Measurements from ENCODE around the gene GTF2F2.
"Not testable (repeated sequence)": the region's sequence is repeated elsewhere in the genome, so short reads cannot be mapped to it uniquely, and the experiment has no call there.

Gene GTF2F2

DNA sequence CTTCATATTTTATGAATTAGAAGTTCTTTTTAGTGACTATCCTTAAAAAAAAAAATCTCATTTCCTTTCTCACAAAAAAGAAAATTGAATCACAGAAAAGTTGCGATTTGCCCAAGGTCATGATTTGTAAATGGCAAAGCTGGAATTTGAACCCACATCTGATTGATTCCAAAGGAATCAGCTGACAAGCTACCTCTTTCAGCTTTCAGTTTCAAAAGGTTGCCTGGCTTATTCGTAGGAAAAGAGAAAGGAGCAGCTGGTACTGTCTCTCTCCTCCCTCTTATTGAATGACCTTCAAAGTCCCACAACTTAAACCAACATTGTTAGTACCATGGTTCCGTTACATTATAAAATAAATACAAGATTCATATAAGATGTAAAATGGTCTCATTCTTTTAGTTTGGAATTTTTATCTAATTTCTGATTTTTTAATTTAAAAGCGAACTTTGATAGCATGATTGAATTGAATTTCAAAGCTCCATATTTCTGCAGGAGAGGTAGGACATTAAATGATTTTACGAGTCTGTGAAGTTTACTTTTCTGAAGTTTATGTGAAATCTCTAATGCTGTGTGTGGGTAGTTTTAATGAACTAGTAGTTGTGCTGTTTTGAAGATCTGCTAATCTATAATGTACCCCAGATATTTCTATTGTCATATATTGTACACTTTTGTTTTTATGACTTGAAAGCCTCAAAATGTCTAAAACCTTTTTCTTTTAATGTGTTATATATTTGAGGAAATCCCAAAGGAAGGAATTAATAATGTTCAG is 99.0 kb downstream of the GTF2F2 start:
- no peak for FAIRE-seq

DNA sequence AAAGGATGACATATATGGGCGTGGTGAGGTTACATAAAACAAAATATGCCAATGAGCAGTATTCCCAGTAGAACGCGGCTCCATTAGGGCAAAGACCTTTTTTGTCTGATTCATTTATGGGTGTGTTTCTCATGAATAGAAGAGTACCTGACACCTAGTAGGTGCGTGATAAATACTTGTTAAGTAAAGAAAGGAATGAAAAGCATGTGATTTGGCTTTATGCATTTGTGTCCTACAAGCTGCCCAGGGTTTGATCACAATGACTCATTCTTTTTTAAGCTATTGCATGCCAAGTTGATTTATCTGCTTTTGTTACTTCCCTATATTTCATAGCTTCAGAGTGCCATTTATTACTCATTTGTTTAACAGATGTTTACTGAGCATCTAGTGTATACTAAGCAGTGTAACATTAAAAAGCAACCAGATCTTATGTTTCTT is 99.6 kb downstream of the GTF2F2 start:
- no peak for FAIRE-seq

DNA sequence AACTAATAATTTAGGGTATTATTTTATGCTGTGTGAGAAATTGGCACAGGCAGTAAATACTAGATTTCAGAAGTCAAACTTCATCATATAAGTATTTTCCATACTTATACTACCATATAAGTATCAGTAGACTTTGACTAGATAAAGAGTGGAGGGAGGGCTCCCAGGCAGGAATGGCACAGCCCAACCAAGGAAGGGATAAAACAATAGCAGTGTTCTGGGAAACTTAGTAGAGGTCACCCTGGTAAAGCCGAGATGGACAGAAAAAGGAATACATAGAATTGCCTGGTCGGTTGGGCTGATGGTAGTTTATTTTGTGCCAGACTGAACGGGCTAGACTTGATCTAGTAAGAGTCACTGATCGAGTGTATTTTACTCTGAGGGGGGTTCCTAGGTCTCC is 100.1 kb downstream of the GTF2F2 start:
- FAIRE-seq = no peak

DNA sequence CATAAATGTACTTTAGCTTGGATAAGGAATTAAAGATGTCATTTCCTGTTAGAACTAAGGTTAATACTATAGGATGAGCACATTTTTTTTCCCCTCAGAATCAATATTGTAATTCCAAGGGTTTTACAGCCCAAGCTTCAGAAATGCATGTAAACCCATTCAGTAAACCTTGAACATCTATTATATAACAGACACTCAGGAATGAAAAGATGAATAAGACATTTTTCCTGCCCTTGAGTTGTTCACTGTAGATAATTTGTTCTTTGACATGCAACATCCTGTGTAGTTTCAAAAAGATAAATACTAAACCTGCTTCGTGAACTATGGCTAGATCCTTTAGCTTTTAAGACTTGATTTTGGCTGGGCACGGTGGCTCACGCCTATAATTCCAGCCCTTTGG is 102.2 kb downstream of the GTF2F2 start:
- FAIRE-seq = no peak

DNA sequence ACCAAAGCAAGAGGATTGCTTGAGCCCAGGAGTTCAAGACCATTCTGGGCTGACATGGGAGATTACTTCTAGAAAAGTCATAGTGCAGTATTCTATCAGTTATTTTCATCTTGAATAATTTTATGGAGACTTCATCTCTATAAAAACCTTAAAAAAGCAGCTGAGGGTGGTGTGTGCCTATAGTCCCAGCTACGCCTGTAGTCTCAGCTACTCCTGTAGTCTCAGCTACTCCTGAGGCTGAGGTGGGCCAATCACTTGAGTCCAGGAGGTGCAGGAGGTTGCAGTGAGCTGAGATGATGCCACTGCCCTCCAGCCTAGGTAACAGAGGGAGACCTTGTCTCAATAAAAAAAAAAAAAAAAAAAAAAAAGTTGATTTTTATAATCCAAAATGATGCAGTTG is 102.6 kb downstream of the GTF2F2 start:
- no peak for FAIRE-seq

DNA sequence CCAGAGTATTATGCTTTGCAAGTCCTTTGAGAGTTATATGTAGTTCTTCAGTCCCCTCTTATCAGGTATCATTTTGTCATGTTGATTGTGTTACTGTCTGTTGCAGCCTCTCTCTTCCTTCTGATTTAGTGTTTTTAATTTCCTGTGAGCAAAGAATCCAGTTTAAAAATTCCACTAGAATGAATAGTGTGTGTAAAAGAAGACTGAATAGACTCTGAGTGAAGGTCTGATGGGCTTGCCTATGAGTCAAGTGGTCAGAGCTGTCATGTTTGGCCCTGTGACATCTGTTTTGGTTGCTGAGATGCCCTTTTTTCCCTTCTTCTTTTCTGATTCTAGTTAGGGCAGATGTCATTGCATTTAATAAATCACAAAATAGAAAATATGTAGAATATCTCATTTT is 103.9 kb downstream of the GTF2F2 start:
- FAIRE-seq = no peak

GRCh38 chr13:45225370-45225769 is 105.1 kb downstream of the GTF2F2 start:
- no peak for FAIRE-seq

DNA sequence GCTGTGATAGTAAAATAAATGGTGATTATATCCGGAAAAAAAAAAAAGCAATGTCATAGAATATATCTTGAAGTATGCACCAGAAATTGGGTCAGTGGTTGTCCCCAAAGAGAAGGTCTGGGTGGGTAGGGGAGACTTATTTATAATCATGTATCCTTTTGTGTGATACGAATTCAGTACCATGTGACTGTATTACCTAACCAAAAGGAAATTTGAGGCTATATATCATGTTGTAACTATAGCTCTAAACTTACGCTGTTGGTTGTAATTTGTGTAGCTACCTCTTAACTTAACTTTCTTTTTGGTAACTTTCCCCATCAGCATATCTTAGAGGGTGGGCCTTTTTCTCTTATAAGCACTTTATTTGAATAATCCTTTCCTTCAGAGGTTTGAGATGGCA is 105.7 kb downstream of the GTF2F2 start:
- no peak for FAIRE-seq

DNA sequence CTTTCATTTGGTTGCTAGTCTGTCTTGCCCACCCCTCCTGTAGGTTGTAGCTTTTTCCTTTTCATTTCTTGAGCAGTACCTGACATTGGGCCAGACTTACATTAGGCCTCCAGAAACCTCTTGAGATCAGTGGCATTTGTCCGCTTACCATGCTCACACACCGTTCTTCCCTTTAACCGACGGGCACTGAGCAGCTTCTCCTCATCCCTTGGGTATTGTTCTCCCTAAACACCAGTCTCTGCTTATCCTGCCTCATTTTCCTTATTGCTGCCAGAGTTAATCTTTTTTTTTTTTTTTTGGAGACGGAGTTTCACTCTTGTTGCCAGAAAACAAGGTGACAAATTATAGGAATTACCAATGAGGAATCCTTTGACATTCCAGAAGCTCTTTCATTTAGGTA is 107.7 kb downstream of the GTF2F2 start:
- no peak for FAIRE-seq

DNA sequence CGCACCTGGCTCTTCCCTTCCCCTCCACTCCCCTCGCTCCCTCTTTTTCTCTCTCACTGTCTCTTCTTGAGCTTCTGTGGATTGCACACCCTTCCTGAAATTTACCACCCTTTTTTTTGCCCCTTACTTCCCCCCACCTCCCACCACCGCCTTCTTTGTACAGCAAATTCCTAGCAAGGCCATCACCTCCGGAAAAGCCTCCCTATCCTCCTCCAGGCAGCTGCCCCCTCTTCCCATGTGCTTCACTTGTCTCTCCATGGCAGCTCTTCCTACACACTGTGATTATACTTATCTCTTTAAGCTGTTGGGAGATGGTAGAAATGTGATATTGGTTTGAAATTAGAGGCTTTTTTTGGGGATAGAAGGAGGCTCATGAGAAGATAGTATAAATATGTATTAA is 108.9 kb downstream of the GTF2F2 start:
- no peak for FAIRE-seq

DNA sequence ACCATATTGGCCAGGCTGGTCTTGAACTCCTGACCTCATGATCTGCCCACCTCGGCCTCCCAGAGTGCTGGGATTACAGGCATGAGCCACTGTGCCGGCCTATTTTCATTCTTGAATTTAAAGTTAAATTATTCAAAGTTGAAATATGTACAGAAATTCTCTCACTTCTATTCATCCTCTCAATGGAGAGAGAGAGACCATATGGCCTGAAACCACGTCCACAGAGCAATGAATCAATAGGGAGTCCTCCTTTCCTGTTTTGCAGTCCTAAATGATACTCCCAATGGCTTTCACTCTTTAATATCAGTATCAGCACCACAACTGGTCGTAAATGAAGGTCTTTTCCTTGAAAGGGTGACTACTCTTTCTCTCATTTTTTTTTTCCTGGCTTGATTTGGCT is 111.0 kb downstream of the GTF2F2 start:
- no peak for FAIRE-seq

DNA sequence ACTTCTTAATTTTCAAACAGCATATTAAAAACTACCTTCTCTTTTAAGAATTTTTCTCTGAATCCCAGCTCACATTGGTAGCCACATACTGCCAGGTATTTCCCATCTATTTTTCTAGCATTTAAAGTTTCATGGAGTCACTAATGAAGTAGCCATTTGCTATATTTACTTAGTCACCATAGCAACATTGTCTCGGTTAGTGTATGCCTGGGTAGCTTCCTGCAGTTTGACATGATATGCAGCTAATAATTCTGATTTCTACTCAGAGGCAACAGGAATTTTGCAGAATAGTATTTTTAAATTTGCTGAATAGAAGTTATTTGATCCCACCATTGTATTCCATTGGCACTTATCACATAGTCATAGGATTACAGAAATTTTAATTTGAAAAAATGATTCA is 111.4 kb downstream of the GTF2F2 start:
- no peak for FAIRE-seq

- no peak for FAIRE-seq
Observed at GRCh38 chr13:45232591-45232990, 112.3 kb downstream of the GTF2F2 start.

- no peak for FAIRE-seq
Observed at GRCh38 chr13:45238945-45239795, 118.9 kb downstream of the GTF2F2 start.

GRCh38 chr13:45240143-45240542 is 119.8 kb downstream of the GTF2F2 start:
- FAIRE-seq = no peak

- FAIRE-seq = no peak
Observed at GRCh38 chr13:45242070-45242469, 121.8 kb downstream of the GTF2F2 start.

DNA sequence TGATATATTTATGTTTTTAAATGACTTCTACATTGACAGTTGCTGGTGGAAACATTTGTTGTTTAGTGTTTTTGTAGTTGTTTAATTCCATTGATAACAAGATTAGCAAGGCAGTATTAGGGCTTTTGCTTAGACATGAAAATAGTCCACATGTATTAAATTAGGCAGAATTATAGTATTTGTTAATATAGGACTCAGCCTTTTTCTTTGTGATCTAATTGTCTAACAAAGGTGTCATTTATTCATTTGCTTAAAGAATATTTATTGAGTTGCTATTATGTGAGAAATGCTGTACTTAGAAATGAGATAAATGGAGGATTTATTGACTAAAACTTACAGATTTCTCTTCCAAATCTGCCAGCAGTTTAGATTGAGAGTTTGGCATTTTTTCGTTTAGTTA is 122.2 kb downstream of the GTF2F2 start:
- FAIRE-seq = no peak

- no peak for FAIRE-seq
Observed at GRCh38 chr13:45243077-45243476, 122.8 kb downstream of the GTF2F2 start.

DNA sequence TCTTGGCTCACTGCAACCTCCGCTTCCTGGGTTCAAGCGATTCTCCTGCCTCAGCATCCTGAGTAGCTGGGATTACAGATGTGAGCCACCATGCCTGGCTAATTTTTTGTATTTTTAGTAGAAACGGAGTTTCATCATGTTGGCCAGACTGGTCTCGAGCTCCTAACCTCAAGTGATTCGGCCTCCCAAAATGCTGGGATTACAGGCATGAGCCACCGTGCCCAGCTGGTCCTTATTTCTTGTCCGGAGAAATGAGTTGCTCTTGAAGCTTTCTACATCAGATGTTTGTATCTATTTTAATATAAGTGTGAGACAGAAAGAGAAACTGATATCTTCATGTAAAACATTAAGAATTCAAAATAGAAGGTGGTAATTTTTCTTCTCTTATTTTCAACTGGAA is 124.4 kb downstream of the GTF2F2 start:
- not testable (repeated sequence) for FAIRE-seq

DNA sequence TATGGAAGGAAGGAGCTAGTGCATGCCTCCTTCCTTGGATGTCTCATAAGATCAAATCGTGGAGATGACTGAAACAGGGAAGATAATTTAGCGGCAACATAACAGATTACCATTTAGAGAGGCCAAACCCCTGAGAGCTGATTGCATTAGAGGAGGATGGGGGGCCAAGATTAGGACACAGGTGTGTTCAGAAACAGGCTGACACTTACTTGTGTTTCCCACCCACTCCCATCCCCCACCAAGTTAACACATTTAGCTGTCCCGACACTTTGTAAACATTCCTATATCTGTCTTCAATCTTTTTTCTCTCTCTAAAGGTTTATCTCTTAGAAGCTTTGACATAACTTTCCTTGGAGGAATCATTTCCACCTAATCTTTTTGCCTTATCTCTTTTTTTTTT is 129.4 kb downstream of the GTF2F2 start:
- no peak for FAIRE-seq

- FAIRE-seq = no peak
Observed at GRCh38 chr13:45254396-45254795, 134.1 kb downstream of the GTF2F2 start.

DNA sequence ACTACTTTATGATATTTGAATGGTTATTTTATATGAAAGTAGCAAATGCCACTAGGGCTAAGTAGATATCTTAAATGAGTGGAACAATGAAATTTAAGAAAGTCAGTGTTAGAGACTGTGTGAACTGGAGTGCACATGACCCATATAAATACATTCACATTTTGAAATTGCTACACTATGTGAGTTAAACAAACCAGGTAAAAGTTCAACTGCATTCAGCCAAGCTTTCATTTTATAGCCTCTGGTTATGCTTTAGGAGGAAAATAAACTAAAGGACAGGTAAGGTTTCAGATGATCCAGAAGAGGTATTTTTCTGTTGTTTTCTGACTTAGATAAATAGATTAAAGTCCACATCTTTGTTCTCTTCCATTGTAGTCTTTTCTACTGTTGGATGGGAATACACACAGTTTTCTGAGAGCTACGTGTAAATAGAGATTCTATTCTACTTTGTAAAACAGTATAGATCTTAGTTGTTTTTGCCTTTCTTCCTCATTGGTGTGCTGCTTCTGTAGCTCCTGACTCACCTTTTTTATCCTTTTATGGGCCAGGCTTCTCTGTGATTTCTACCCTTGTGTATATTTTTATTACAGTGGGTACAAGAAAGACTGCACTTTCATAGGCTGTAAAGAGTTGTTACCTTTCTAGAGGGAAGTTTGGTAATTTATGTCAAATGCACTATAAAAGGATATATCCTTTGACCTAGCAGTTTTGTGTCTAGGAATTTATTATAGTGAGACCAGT is 135.1 kb downstream of the GTF2F2 start:
- no peak for FAIRE-seq

DNA sequence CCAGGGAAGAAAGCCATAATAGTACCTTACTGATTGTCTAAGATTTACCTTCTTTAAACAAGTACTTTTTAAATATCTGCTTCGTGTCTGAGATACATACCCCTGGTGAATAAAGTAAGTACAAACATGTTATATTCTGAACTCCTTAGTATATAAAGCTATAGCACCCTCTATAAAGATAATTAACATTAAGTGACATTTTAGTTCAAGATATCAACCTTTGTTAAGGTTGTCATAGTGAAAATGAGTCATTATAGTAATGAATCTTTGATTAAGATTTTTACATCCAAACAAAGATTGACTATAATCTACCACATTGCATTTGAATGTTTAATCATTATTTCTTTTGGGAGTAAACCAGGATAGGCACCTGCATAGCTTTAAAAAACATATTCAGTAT is 135.9 kb downstream of the GTF2F2 start:
- no peak for FAIRE-seq
